ENCODE measurements around the gene CDKN1A.
"Not testable (repeated sequence)": the region's sequence is repeated elsewhere in the genome, so short reads cannot be mapped to it uniquely, and the experiment has no call there.

Gene CDKN1A

GRCh38 chr6:36678488-36679042 is at the start of gene CDKN1A:
Gene CDKN1A (plus strand): TSS chr6:36678714. CDS start chr6:36684102, 5,388 bp downstream.
- peak; percentile 28 to 59 (median 46) for DNase-seq

DNA sequence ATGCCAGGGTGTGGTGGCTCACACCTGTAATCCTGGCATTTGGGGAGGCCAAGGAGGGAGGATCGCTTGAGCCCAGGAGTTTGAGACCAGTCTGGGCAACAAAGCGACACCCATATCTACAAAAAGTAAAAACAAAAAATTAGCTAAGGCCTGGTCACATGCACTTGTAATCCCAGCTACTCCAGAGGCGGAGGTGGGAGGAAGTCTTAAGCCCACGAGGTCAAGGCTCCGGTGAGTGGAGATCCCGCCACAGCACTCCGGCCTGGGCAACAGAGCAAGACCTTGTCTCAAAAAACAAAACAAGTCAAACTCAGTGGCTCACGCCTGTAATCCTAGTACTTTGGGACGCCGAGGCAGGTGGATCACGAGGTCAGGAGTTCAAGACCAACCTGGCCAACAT is 48.7 kb upstream of the CDKN1A start:
- DNase-seq, result no peak

DNA sequence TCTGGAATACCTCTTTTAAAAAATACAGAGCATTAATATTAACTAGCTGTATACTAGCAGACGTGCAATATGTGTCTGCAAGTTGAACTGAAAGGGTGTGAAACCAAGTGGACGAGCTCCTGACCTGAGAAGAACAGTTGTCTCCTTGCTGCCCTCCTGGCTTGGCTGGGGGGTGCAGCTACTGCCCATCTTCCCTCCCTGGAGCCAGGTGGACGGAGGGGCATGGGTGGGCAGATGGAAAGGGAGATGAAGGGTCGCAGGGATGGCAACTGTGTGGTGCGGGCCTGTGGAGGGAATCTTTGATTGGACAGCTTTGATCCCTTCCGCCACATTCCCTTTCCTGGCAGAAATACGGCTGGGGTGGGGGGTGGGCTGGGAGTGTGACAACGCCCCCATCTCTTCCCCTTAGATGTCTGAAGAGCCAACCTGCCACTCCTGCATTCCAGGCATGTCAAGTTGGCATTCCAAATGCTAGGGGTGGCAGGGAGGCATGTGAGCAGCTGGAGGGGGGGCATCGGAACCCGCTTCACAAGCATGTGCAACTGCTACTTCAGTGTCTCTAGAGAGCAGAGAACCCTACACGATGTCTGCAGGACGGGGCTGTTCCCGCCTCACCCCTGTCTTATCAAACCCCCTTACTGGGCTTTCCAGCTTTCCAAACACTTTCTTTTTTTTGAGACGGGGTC is 47.0 kb upstream of the CDKN1A start:
- no peak for DNase-seq

DNA sequence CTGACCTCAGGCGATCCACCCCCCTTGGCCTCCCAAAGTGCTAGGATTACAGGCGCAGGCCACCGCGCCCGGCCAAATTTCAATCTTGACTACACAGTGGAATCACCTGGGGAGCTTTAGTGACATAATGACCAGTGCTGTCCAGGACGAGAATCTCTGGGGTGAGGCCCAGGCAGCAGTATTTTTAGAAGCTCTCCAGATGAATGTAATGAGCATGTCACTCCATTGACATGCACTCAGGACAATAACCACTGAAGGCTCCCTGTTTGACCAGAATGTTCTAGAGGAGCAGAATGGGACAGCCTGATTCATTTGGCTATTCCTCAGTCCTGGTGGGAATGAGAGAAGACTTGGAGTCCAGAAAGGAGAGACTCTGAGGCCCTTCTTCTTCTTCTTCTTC is 45.1 kb upstream of the CDKN1A start:
- no peak for DNase-seq

DNA sequence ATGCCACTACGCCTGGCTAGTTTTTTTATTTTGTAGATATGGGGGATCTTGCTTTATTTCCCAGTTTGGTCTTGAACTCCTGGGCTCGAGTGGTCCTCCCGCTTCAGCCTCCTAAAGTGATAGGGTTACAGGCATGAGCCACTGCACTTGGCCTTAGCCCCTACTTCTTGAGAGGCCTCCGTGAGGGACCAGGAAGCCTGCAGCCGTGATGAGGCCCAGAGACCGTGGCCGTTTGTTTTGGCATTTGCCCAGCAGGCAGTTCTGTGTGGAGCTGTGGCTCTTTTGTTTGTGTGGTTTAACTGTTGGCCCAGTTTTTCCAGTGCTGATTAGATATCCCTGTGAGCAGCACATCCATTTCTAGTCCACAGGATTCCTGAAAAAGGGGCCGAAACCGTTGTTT is 44.6 kb upstream of the CDKN1A start:
- no peak for DNase-seq

DNA sequence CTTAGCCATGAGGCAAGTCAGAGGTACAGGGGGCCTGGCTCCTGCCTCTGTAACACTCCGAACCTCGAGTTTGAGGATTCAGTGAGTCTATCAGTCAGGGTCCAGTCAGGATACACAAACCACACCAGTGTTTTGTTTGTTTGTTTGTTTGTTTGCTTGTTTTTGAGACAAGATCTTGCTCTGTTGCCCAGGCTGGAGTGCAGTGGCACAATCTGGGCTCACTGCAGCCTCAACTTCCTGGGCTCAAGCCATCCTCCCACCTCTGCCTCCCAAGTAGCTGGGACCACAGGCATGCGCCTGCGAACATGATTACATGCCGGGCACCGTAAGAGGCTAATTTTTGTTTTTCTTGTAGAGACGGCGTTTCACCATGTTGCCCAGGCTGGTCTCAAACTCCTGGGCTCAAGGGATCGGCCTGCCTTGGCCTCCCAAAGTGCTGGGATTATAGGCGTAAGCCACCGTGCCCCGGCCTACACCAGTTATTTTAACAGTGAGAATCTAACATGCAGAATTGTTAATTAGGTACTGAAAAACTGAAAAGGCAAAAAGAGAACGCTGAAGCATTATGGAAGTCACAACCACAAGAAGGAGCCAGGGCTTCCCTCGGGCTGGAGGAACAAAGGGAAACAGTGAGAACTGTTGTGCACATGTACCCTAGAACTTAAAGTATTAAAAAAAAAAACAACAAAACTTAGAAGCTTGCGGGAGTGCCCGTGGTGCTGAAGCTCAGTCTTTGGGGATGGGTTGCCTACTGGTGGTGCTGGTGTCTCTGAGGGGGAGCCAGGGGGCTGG is 44.0 kb upstream of the CDKN1A start:
- no peak for DNase-seq

- DNase-seq, result no peak
Measured at GRCh38 chr6:36636283-36636682, 42.2 kb upstream of the CDKN1A start.

DNA sequence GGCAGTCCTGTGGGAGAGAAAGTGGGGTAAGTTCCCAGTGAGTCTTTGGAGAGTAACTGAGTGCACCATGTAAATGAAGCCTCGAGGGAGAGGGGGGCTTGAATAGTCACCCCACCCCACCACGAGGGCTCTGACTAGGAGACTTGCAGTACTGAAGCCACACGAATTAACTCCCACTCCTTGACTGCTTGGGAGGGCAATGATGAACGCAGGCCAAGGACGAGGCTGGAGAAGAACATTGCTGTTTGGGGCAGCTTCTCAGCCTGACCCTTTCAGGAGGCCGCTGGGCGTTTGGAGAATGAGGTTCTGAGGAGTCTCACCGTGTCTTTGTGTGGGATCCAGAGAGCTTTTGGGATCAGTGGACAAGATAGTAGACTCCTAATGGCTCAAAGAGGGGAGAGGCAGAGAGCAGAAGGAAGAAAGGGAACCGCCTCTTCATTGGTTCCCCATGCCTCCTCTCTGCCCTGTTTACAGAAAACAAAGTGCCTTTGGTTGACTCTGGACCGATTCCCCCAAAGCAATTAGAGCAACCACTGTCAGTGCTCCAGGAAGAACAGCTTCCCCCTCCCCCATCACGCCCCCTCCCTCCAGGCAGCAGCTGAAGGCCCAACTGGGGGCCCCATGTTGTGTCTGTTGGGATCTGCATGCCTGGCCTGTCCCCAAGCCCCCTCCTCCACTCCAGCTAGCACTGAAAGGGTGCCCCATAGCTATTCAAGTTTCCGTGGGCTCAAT is 41.7 kb upstream of the CDKN1A start:
- DNase-seq, result no peak

- no peak for DNase-seq
Measured at GRCh38 chr6:36638579-36638978, 39.9 kb upstream of the CDKN1A start.

GRCh38 chr6:36639171-36639808 is 39.2 kb upstream of the CDKN1A start:
- no peak for DNase-seq

DNA sequence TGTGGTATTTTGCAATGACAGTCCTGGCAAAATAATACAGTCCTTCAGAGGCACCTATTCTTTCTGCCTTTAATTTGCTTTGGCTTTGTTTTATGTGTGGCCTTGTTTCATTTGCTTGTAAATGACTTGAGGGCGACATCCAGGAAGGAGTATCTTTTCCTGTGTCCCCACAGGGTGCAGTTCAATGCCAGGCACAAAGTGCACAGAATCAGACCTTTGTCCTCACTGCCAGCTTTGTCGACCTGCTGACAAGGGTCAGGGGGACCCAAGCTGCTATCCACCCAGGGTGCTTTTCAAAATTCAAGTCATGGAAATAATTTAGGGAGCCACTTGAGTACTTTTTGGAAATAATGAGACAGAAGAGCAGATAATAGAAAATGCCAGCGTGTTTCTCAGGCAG is 37.0 kb upstream of the CDKN1A start:
- no peak for DNase-seq

- DNase-seq, result no peak
Measured at GRCh38 chr6:36642913-36643817, 35.3 kb upstream of the CDKN1A start.

DNA sequence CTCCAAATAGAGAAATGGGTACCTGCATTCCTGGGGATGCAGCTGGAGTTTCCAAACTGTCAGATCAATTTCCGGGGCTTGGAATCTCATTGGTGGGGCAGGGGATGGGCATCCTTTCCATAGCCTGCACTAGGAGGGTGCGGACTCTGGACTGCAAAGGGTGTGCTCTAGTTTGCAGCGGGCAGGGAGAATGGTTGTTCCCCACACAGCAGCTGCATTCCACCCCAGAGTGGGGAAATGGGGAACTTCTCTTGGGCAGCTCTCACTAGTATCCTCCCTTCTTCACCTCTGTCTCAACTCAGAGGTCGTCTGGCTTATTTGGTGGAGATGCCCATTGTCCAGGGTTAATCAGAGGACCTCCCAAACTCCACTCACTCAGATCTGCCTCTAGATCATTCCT is 34.5 kb upstream of the CDKN1A start:
- no peak for DNase-seq

- DNase-seq, result no peak
Measured at GRCh38 chr6:36649086-36649485, 29.4 kb upstream of the CDKN1A start.

- DNase-seq, result no peak
Measured at GRCh38 chr6:36649701-36650484, 28.6 kb upstream of the CDKN1A start.

DNA sequence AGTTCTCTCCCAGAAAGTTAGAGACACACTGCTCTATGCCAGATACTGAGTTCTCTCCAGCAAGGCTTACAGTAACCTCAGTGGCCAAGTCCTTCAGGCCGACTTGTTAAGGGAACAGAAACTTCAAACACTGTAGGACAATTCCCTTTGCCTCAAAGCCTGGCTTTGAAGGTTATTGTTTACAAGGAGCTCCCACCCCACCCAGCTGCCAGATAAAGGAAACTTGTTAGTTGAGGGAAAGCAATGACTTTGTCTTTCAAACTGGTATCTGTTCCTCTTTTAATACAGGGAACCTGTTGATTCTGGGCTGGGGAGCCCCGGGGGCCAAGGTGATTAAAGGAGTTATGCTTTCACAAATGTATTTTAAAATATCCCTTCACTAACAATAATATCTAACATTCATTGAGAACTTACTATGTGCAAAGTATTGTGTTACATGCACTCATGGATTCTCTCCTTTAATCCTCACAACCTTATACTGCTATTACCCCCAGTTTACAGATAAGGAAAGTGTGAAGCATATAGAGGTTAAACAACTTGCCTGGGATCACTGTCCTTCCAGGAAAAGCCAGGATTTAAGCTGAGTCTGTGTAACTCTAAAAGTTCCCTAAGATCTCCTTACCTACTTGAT is 27.6 kb upstream of the CDKN1A start:
- no peak for DNase-seq

DNA sequence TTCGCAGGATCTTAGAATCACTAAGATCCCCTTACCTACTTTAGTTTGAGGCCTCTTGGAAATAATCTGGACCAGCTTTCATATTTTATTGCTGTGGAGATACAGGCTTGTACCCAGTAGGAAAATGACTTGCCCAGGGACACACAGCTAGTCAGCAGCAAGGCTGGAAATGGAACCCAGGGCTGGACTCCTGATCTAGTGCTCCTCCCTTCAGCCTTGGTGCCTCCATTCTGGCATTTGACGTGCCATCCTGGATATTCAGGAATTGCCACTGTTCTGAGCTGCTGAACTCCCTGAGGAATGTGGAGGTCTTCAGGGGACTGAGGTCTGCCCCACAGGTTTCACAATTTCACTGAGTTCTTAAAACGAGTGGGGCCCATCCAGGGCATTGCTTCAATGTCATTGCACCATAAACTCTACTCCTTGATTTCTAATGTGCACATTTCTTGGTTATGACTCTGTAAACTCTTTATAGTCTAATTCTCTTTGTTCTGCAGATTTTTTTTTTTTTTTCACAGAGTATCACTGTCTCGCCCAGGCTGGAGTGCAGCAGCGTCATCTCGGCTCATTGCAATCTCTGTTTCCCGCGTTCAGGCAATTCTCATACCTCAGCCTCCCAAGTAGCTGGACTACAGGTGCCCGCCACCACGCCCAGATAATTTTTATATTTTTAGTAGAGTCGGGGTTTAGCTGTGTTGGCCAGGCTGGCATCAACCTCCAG is 26.7 kb upstream of the CDKN1A start:
- no peak for DNase-seq

- DNase-seq, result not testable (repeated sequence)
Measured at GRCh38 chr6:36654469-36654868, 24.0 kb upstream of the CDKN1A start.

DNA sequence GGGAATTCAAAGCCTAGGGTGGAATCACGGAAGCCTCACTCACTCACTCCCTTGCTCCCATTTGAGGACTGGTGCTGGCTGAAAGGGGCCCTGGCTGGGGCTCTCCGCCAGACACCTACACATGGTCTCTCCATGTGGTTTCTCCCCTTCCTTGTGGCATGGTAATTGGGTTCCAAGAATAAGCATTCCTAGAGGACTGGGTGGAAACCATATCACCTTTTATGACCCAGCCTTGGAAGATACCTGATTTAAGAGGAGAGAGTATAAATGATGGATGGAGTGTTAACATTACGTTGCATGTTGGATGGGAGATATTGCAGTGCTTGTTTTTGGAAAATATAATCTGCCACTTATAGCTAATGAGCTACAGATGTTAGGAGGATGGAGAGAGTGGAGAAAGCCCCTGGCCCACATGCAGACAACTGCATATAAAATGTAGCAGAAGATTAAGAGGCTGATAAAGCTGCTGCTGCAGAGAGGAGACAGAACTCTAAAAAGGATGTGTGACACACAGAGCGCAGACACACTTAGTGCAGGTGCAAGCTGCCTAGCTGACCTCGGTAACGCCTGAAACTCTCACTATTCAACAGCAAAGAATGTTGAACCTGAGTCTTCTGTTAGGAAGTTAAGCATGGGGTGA is 23.3 kb upstream of the CDKN1A start:
- DNase-seq, result no peak

Data from activated CD4-positive, CD25-positive, alpha-beta regulatory T cell (primary cell).